Bronchial epithelial cell (primary cell): ENCODE measurements around the gene TMEM201. TPM values are rescaled to one million over a fixed set of nuclear protein-coding genes. Genes with fewer than 3 reads are reported as not detected.

Experiments used
- DNase-seq: peaks from one replicate; pipeline ENCODE4 v3.0.0-alpha.2; 2010; ENCODE audit warnings: low read depth
- FAIRE-seq: peaks from 2 replicates; lab custom pipeline; 2011; peaks lifted over from hg19 to GRCh38; lab: Jason Lieb, UNC
- H3K27me3 ChIP-seq: 2 replicates; pipeline ENCODE4 v1.5.1; 2011; ENCODE audit warnings: low read length; ENCODE audit not compliant: control insufficient read depth, insufficient read depth
- H3K36me3 ChIP-seq: 2 replicates; pipeline ENCODE4 v1.5.1; 2011; ENCODE audit warnings: low read length; ENCODE audit not compliant: control insufficient read depth, insufficient read depth
- H3K4me3 ChIP-seq: 2 replicates; pipeline ENCODE4 v1.5.1; 2011; ENCODE audit warnings: mild to moderate bottlenecking, low read depth, low read length, control low read depth
- total RNA-seq: library from RNA; depleted of rRNA; stranded (reverse); fragments of >200 nt; gene quantifications from 2 replicates; pipeline ENCODE4 v1.2.1, GENCODE V29; 2014
- TF ChIP-seq, protein P1 (sequence below): IDR thresholded peaks from 2 replicates; pipeline ENCODE4 v1.5.1; 2011; ENCODE audit warnings: mild to moderate bottlenecking, moderate library complexity, low read length, control low read depth, inconsistent platforms; ENCODE audit not compliant: insufficient read depth, severe bottlenecking

TMEM201 gene
- total RNA-seq, 1 donor from 2014 or later: 1.8 TPM

GRCh38 chr1:9573723-9574122 is 15.0 kb upstream of the TMEM201 start:
- peaks cover 4% of the 10 kb centered on the region for H3K36me3 ChIP-seq
- TF ChIP-seq, protein P1, sequence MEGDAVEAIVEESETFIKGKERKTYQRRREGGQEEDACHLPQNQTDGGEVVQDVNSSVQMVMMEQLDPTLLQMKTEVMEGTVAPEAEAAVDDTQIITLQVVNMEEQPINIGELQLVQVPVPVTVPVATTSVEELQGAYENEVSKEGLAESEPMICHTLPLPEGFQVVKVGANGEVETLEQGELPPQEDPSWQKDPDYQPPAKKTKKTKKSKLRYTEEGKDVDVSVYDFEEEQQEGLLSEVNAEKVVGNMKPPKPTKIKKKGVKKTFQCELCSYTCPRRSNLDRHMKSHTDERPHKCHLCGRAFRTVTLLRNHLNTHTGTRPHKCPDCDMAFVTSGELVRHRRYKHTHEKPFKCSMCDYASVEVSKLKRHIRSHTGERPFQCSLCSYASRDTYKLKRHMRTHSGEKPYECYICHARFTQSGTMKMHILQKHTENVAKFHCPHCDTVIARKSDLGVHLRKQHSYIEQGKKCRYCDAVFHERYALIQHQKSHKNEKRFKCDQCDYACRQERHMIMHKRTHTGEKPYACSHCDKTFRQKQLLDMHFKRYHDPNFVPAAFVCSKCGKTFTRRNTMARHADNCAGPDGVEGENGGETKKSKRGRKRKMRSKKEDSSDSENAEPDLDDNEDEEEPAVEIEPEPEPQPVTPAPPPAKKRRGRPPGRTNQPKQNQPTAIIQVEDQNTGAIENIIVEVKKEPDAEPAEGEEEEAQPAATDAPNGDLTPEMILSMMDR: peak; percentile 15

DNA sequence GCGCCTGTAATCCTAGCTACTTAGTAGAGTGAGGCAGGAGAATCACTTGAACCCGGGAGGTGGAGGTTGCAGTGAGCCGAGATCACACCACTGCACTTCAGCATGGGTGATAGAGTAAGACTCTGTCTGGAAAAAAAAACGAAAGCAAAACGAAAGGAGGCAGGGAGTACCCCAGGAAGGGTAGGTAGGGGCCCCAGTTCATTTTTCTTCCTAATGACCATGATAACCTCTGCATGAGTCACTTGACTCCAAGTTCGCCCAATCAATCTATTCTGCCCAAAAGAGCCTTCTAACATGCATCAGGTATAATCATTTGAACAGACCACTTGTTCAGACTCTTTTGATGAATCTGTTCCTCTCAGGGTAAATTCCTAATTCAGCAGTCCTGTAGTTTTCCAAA is 13.2 kb upstream of the TMEM201 start:
- Histone ChIP-seq H3K4me3 (no peak overlapping the region), H3K36me3 (peaks cover 5% of the 10 kb centered on the region), H3K27me3 (no peaks in the 10 kb centered on the region)
- TF ChIP-seq, protein P1: no peak
- FAIRE-seq: no peak
- DNase-seq: no peak

More at GRCh38 chr1:9573723-9574122, 15.0 kb upstream of the TMEM201 start:
- DNase-seq (no peak), FAIRE-seq (no peak)
- H3K4me3 ChIP-seq: no peak overlapping the region
- no peaks in the 10 kb centered on the region for H3K27me3 ChIP-seq

DNA sequence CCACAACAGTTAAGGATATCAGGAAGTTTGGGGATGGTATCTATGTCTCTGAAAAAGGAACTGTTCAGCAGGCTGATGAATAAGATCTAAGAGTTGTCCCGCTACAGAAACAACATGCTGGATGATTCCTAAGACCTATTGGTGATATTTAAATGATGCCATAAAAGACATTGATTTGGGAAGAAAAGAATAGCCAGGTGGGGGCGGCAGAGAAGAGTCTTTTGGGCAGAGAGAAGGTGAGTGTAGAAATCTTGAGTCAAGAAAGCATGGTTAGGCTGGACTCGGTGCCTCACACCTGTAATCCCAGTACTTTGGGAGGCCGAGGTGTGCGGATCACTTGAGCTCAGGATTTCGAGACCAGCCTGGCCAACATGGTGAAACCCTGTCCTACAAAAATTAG is 11.8 kb upstream of the TMEM201 start:
- TF ChIP-seq, protein P1: no peak
- FAIRE-seq (no peak), DNase-seq (no peak)
- Histone ChIP-seq H3K4me3 (no peak overlapping the region), H3K27me3 (no peaks in the 10 kb centered on the region), H3K36me3 (peaks cover 7% of the 10 kb centered on the region)

DNA sequence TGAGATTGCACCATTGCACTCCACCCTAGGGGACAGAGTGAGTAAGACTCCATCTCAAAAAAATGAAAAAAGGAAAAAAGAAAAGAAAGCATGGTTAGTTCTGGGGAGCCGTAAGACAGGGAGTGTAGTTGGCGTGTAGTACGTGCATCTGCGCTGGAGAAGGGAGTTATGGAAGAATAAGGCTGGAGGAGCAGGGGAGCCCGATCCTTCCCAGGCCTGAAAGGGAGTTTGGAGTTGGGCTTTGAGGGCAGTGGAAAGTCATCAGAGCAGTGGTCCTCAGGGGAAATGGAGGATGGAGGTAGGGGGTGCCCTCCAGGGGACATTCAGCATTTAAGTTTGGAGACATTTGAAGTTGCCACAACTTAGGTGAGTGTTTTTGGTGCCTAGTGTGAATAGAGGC is 11.3 kb upstream of the TMEM201 start:
- TF ChIP-seq, protein P1: no peak
- Histone ChIP-seq H3K36me3 (peaks cover 7% of the 10 kb centered on the region), H3K27me3 (no peaks in the 10 kb centered on the region), H3K4me3 (no peak overlapping the region)
- no peak for FAIRE-seq
- DNase-seq: no peak

GRCh38 chr1:9580942-9581341 is 7.8 kb upstream of the TMEM201 start:
- FAIRE-seq (no peak), DNase-seq (no peak)
- TF ChIP-seq, protein P1: no peak
- H3K36me3 ChIP-seq: peaks cover 4% of the 10 kb centered on the region
- H3K27me3 ChIP-seq: no peaks in the 10 kb centered on the region
- no peak overlapping the region for H3K4me3 ChIP-seq

DNA sequence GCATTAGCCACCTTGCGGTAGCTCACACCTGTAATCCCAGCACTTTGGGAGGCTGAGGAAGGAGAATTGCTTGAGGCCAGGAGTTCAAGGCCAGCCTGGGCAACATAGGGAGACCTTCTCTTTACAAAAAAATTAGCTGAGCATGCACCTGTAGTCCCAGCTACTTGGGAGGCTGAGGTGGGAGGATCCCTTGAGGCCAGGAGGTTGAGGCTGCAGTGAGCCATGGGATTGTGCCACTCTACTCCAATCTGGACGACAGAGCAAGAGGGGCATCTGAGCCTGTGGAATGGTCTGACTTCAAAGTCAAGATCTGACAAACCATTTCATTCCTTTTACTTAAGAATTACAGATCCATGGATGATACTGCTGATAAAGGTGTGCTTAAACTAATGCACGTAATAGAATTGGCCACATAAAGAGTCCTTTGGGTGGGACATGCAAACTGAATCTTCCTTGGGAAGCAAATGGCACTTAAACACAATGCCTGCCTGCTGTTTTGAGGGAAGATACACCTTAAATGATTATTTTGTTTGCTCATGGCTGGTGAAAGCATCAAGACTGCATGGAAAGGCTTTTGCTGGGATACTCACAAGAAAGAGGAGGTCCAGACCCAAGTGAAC is 2.5 kb upstream of the TMEM201 start:
- FAIRE-seq: no peak
- H3K4me3 ChIP-seq: no peak overlapping the region

More for the DNA sequence above, 2.5 kb upstream of the TMEM201 start:
- TF ChIP-seq, protein P1: no peak
- no peaks in the 10 kb centered on the region for H3K36me3 ChIP-seq
- no peak for DNase-seq
- H3K27me3 ChIP-seq: no peaks in the 10 kb centered on the region
